ENCODE results near the gene CD28.

DNA sequence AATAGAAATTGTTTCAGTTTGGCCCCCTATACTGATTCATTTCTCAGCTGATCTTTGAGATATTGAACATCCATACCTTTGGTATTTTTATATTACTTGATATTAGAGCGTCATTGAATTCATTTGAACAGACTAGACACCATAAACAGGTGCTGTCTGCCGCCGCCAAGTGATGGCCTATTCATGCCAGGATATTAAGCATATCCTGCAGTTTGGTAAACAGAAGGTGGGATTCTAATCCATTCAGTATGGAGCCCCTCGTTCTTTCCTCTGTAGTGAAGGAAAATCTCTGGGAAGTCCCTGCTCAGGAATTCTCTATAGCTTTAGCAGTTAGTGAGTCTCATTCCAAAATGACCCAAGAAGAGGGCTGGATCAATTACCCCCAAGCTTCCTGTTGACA is 23.0 kb upstream of the CD28 start:
- TF ChIP-seq, protein P1, sequence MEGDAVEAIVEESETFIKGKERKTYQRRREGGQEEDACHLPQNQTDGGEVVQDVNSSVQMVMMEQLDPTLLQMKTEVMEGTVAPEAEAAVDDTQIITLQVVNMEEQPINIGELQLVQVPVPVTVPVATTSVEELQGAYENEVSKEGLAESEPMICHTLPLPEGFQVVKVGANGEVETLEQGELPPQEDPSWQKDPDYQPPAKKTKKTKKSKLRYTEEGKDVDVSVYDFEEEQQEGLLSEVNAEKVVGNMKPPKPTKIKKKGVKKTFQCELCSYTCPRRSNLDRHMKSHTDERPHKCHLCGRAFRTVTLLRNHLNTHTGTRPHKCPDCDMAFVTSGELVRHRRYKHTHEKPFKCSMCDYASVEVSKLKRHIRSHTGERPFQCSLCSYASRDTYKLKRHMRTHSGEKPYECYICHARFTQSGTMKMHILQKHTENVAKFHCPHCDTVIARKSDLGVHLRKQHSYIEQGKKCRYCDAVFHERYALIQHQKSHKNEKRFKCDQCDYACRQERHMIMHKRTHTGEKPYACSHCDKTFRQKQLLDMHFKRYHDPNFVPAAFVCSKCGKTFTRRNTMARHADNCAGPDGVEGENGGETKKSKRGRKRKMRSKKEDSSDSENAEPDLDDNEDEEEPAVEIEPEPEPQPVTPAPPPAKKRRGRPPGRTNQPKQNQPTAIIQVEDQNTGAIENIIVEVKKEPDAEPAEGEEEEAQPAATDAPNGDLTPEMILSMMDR (IDR thresholded peaks at IDR 0.05; ENCODE audit: poor library complexity, severe bottlenecking): no peak
- TF ChIP-seq EZH2 (IDR thresholded peaks at IDR 0.05; ENCODE audit: borderline replicate concordance, insufficient read depth, low read length, poor library complexity, severe bottlenecking) (no peak), MXI1 (conservative IDR thresholded peaks at IDR 0.05; ENCODE audit: poor library complexity, severe bottlenecking) (no peak), POLR2AphosphoS5 (IDR thresholded peaks at IDR 0.05) (no peak)

Measured in neural cell (in vitro differentiated cells).